SJSA1 (cell line): Measurements from ENCODE around the gene VAT1L. TPM values are rescaled to one million over a fixed set of nuclear protein-coding genes. Genes with fewer than 3 reads are reported as not detected.
A peak's percentile ranks its signal among the peaks of the same experiment; 100 is the strongest.
"Not testable (repeated sequence)": the region's sequence is repeated elsewhere in the genome, so short reads cannot be mapped to it uniquely, and the experiment has no call there.

Source experiments
- DNase-seq, 2 experiments: peaks; one replicate each; pipeline ENCODE4 v3.0.0-alpha.2; 2015 to 2020; ENCODE audit warnings: low spot score in 2 of 2, low read depth in 1 of 2
- H3K27ac ChIP-seq: fragments of 250-450 bp; sonication (Bioruptor Pico); 2 replicates; pipeline ENCODE4 v1.5.1; 2020; ENCODE audit warnings: mild to moderate bottlenecking, moderate library complexity
- H3K27me3 ChIP-seq: fragments of 250-450 bp; sonication (Bioruptor Pico); replicated peaks from 2 replicates; pipeline ENCODE4 v1.5.1; 2020; ENCODE audit warnings: mild to moderate bottlenecking, moderate library complexity
- H3K36me3 ChIP-seq: fragments of 250-450 bp; sonication (Bioruptor Pico); 2 replicates; pipeline ENCODE4 v1.5.1; 2020; ENCODE audit warnings: mild to moderate bottlenecking
- H3K4me1 ChIP-seq: fragments of 250-450 bp; sonication (Bioruptor Pico); replicated peaks from 2 replicates; pipeline ENCODE4 v1.6.1; 2021; ENCODE audit warnings: mild to moderate bottlenecking
- H3K4me3 ChIP-seq: fragments of 250-450 bp; sonication (Bioruptor Pico); 2 replicates; pipeline ENCODE4 v1.5.1; 2020; ENCODE audit warnings: mild to moderate bottlenecking
- H3K9me3 ChIP-seq: fragments of 250-450 bp; sonication (Bioruptor Pico); replicated peaks from 2 replicates; pipeline ENCODE4 v1.5.1; 2020; ENCODE audit warnings: mild to moderate bottlenecking
- total RNA-seq: library from RNA; depleted of rRNA; stranded (reverse); fragments of >200 nt; shearing (Covaris generic); gene quantifications from 2 replicates; pipeline ENCODE4 v1.2.3, GENCODE V29; 2014

The VAT1L gene
- total RNA-seq, 1 experiment from 2014 or later: 0.24 TPM

DNA sequence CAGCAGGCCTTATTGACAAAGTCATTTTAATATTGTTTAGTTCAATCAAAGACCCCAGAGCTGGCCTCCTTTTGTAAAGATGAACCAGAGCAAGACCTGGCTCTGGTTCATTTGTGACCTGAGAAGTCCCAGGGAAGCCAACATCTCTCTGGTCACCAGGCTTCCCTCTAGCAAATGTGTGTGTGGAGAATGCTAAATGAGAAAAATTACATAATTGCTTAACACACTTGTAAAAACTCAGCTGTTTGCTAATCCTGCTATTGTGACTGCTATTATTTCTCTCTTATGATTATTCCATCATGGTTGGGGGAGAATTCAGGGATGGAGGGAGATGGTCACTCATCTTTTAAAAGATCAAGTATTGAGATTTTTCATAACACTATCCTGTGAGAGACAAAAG lies 139.7 kb downstream of the VAT1L start:
- H3K27ac ChIP-seq: no peak overlapping the region

DNA sequence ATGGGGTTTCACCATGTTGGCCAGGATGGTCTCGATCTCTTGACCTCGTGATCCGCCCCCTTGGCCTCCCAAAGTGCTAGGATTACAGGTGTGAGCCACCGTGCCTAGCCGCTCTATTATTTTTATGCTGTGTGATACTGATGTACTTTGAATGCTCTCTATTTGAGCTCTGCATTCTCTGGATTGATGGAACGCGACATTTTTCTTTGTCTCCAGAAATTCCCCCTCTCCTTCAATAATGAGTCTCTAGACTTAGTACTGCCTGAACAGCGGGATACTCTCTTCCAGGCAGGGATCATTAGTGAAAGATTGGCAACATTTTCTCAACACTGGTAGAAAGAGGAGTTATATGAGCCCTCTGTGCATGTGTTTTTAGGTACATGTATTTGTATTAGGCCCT lies 140.6 kb downstream of the VAT1L start:
- DNase-seq: no peak
- no peaks in the 10 kb centered on the region for H3K36me3 ChIP-seq

More for the DNA sequence above, 139.7 kb downstream of the VAT1L start:
- DNase-seq: no peak
- H3K9me3 ChIP-seq: no peaks in the 10 kb centered on the region
- H3K4me1 ChIP-seq: peaks cover 12% of the 10 kb centered on the region
- H3K4me3 ChIP-seq: no peak overlapping the region
- no peaks in the 10 kb centered on the region for H3K36me3 ChIP-seq
- no peaks in the 10 kb centered on the region for H3K27me3 ChIP-seq

GRCh38 chr16:77931058-77931457 lies 142.7 kb downstream of the VAT1L start:
- peaks cover 12% of the 10 kb centered on the region for H3K4me1 ChIP-seq
- no peaks in the 10 kb centered on the region for H3K36me3 ChIP-seq
- H3K27ac ChIP-seq: 0 out of 2 replicates have a peak overlapping the region, but pooled peaks have one; percentile 35
- H3K4me3 ChIP-seq: no peak overlapping the region
- H3K9me3 ChIP-seq: no peaks in the 10 kb centered on the region
- DNase-seq: peak in 1 of 2 experiments; percentile 46
- no peaks in the 10 kb centered on the region for H3K27me3 ChIP-seq

More for the DNA sequence above, 140.6 kb downstream of the VAT1L start:
- no peak overlapping the region for H3K4me3 ChIP-seq
- peaks cover 12% of the 10 kb centered on the region for H3K4me1 ChIP-seq
- no peak overlapping the region for H3K27ac ChIP-seq
- H3K9me3 ChIP-seq: no peaks in the 10 kb centered on the region
- no peaks in the 10 kb centered on the region for H3K27me3 ChIP-seq

DNA sequence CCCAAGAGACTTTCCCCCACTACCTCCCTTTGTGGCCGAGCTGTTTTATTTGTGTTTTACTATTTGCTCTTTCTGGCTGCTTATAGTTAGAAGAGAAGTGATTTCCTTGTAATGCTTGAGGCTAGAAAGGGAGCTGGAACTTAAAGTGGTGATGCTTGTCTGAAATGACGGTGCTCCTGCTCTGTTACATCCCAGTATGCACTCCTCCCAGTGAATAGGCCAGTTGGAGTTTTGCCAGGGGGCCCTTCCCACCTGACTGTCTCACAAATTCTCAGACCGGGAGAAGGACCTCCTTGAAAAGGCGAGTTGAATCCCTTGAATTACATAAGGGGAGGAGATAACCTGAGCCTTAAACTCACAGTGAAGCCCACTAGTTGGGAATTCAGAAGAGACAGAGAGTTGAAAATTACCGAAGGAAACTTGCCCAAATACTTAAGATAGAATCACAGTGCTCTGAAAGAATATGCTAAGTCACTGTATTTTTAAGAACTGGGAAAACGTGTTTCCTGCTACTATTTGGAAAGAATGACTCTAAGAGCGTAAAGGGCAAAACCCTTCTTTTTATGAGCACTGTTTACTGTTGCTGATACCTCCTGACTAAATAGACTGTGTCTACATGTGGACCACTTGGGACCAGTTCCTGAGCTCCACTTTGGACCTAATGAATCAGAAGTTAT lies 149.2 kb downstream of the VAT1L start:
- Histone ChIP-seq H3K36me3 (no peaks in the 10 kb centered on the region), H3K9me3 (no peaks in the 10 kb centered on the region), H3K4me3 (no peak overlapping the region), H3K4me1 (no peaks in the 10 kb centered on the region), H3K27me3 (no peaks in the 10 kb centered on the region), H3K27ac (no peak overlapping the region)
- no peak for DNase-seq

GRCh38 chr16:77938913-77939312 lies 150.5 kb downstream of the VAT1L start:
- DNase-seq: no peak

DNA sequence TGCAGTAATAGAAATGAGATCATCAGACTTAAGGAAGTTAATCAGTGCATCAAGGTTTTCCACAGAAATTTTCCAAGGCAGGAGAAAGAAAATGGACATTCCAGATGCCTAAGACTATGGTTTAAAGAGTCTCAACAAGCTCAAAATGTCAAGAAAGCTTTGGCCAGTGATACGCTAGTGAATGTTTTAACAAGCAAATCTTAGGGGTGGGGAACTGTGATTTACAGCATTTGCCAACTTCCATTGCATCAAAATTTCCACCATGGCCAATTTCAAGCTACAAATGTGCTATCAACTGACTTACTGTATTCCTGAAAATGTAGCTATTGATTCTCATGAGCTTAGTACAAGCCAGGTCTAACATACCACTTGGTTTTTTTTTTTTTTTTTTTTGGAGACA lies 151.6 kb downstream of the VAT1L start:
- Histone ChIP-seq H3K27me3 (no peaks in the 10 kb centered on the region), H3K9me3 (no peaks in the 10 kb centered on the region), H3K4me3 (no peak overlapping the region), H3K36me3 (no peaks in the 10 kb centered on the region), H3K4me1 (no peaks in the 10 kb centered on the region; the same call in 1 of the 2 replicates), H3K27ac (no peak overlapping the region)
- DNase-seq: no peak

More at GRCh38 chr16:77938913-77939312, 150.5 kb downstream of the VAT1L start:
- Histone ChIP-seq H3K27ac (no peak overlapping the region), H3K9me3 (no peaks in the 10 kb centered on the region), H3K4me3 (no peak overlapping the region), H3K27me3 (no peaks in the 10 kb centered on the region), H3K4me1 (no peaks in the 10 kb centered on the region; the same call in 1 of the 2 replicates), H3K36me3 (no peaks in the 10 kb centered on the region)

GRCh38 chr16:77943801-77944200 lies 155.4 kb downstream of the VAT1L start:
- H3K27me3 ChIP-seq: no peaks in the 10 kb centered on the region
- H3K9me3 ChIP-seq: no peaks in the 10 kb centered on the region
- DNase-seq: no peak
- no peak overlapping the region for H3K4me3 ChIP-seq
- H3K27ac ChIP-seq: no peak overlapping the region
- H3K4me1 ChIP-seq: no peaks in the 10 kb centered on the region; the same call in 1 of the 2 replicates
- H3K36me3 ChIP-seq: no peaks in the 10 kb centered on the region

- no peak overlapping the region for H3K4me3 ChIP-seq
- no peak for DNase-seq
- H3K4me1 ChIP-seq: no peaks in the 10 kb centered on the region; the same call in 1 of the 2 replicates
- H3K27ac ChIP-seq: no peak overlapping the region
- no peaks in the 10 kb centered on the region for H3K27me3 ChIP-seq
- no peaks in the 10 kb centered on the region for H3K9me3 ChIP-seq
- H3K36me3 ChIP-seq: no peaks in the 10 kb centered on the region
These were observed 156.3 kb downstream of the VAT1L start for GRCh38 chr16:77944631-77945030.

DNA sequence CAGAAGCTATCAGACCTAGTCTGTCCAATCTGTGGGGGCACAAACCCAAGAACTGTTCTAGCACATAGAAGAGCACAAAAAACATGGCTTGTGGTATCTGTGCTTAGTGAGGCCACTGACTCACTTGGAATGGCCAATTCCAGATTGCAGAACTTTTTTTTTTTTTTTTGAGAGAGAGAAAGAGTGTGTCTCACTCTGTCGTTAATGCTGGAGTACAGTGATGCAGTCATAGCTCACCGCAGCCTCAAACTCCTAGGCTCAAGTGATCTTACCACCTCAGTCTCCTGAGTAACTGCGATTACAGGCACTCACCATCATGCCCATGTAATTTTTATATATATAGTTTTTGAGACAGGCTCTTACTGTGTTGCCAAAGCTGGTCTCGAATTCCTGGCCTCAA lies 156.8 kb downstream of the VAT1L start:
- H3K36me3 ChIP-seq: no peaks in the 10 kb centered on the region
- no peaks in the 10 kb centered on the region; the same call in 1 of the 2 replicates for H3K4me1 ChIP-seq
- no peaks in the 10 kb centered on the region for H3K27me3 ChIP-seq
- H3K27ac ChIP-seq: no peak overlapping the region
- no peak overlapping the region for H3K4me3 ChIP-seq
- no peaks in the 10 kb centered on the region for H3K9me3 ChIP-seq
- no peak for DNase-seq

GRCh38 chr16:77946823-77947222 lies 158.5 kb downstream of the VAT1L start:
- no peaks in the 10 kb centered on the region for H3K36me3 ChIP-seq
- DNase-seq: no peak
- no peaks in the 10 kb centered on the region; the same call in 1 of the 2 replicates for H3K4me1 ChIP-seq
- H3K27me3 ChIP-seq: no peaks in the 10 kb centered on the region
- no peak overlapping the region for H3K27ac ChIP-seq
- H3K4me3 ChIP-seq: no peak overlapping the region
- H3K9me3 ChIP-seq: no peaks in the 10 kb centered on the region

DNA sequence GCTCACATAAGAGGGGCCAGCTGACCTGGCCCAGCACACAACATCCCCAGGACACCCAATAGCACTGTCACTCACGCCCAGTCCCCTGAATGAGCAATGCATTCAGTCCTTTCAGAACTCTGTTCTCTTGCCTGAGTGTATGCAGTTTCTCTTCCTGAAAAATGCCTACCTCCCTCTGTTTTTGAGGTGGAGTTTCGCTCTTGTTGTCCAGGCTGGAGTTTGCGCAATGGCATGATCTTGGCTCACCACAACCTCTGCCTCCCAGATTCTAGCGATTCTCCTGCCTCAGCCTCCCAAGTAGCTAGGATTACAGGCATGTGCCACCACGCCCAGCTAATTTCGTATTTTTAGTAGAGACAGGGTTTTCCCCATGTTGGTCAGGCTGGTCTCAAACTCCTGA lies 159.2 kb downstream of the VAT1L start:
- not testable (repeated sequence) for H3K27ac ChIP-seq, DNase-seq, H3K36me3 ChIP-seq, H3K4me3 ChIP-seq, H3K27me3 ChIP-seq, H3K9me3 ChIP-seq, H3K4me1 ChIP-seq

GRCh38 chr16:77948835-77949234 lies 160.5 kb downstream of the VAT1L start:
- Histone ChIP-seq H3K36me3 (no peaks in the 10 kb centered on the region), H3K27me3 (no peaks in the 10 kb centered on the region), H3K9me3 (no peaks in the 10 kb centered on the region), H3K4me3 (no peak overlapping the region), H3K27ac (no peak overlapping the region), H3K4me1 (no peaks in the 10 kb centered on the region; the same call in 1 of the 2 replicates)
- no peak for DNase-seq

DNA sequence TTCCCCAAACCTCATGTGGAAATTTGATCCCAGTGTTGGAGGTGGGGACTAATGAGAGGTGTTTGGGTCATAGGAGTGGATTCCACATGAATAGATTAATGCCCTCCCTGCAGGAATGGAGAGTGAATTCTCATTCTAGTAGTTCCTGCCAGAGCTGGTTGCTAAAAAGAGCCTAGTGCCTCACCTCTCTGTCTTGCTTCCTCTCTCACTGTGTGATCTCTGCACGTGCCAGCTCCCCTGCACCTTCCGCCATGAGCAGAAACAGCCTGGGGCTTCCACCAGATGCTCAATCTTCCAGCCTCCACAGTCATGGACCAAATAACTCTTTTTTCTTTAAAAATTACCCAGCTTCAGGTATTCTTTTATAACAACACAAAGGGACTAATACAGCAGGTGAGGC lies 161.1 kb downstream of the VAT1L start:
- Histone ChIP-seq H3K9me3 (no peaks in the 10 kb centered on the region), H3K4me1 (no peaks in the 10 kb centered on the region)

DNA sequence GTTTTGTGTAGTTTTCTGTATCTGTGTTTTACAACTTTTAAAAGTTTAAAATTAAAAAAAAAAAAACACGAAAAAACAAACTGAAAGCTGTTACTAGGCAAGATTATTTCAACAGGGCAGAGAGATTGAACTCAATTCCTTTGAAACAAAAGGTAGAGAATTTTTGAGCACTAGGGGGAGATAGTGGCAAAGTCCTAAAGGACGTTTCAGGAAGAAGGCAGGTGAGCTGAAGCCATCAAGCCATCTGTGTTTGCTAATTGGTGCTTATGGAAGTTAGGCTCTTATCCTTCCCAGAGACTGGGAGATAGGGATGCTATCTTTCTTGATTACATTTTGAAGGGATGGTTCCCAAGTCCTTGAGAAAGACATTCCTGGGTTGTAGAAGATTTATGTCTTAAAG lies 163.4 kb downstream of the VAT1L start:
- Histone ChIP-seq H3K27ac (no peak overlapping the region), H3K36me3 (no peaks in the 10 kb centered on the region), H3K9me3 (no peaks in the 10 kb centered on the region), H3K4me1 (no peaks in the 10 kb centered on the region), H3K4me3 (no peak overlapping the region), H3K27me3 (no peaks in the 10 kb centered on the region)
- no peak for DNase-seq

More for the DNA sequence above, 161.1 kb downstream of the VAT1L start:
- H3K27me3 ChIP-seq: no peaks in the 10 kb centered on the region
- H3K27ac ChIP-seq: no peak overlapping the region
- no peak overlapping the region for H3K4me3 ChIP-seq
- no peaks in the 10 kb centered on the region for H3K36me3 ChIP-seq
- no peak for DNase-seq

- no peaks in the 10 kb centered on the region for H3K4me1 ChIP-seq
- no peak overlapping the region for H3K27ac ChIP-seq
- H3K36me3 ChIP-seq: no peaks in the 10 kb centered on the region
- H3K9me3 ChIP-seq: no peaks in the 10 kb centered on the region
- DNase-seq: no peak
- H3K27me3 ChIP-seq: no peaks in the 10 kb centered on the region
- no peak overlapping the region for H3K4me3 ChIP-seq
These were observed 166.8 kb downstream of the VAT1L start for GRCh38 chr16:77955127-77955526.
